Loucy (cell line): ENCODE measurements around the gene TMEM115.

Experiments used
- H2AFZ ChIP-seq: fragments of 200-600 bp; sonication (generic); 2 replicates; pipeline ENCODE4 v1.6.0; 2016; ENCODE audit warnings: antibody characterized with exemption, mild to moderate bottlenecking, low read length, moderate library complexity
- H3F3A ChIP-seq: fragments of 200-600 bp; 2 replicates; pipeline ENCODE4 v1.6.0; 2016; ENCODE audit warnings: antibody characterized with exemption, low read depth, mild to moderate bottlenecking
- H3K27me3 ChIP-seq: fragments of 200-600 bp; sonication (generic); 2 replicates; pipeline ENCODE4 v1.6.1; 2014; ENCODE audit warnings: low read length, mild to moderate bottlenecking; ENCODE audit not compliant: insufficient read depth, poor library complexity, severe bottlenecking
- H3K36me3 ChIP-seq: fragments of 200-600 bp; sonication (generic); 2 replicates; pipeline ENCODE4 v1.6.1; 2016; ENCODE audit warnings: low read length; ENCODE audit not compliant: insufficient read depth
- H3K4me1 ChIP-seq: fragments of 200-600 bp; sonication (generic); 2 replicates; pipeline ENCODE4 v1.5.1; 2014; ENCODE audit warnings: low read length, mild to moderate bottlenecking; ENCODE audit not compliant: insufficient read depth, poor library complexity, severe bottlenecking
- H3K4me2 ChIP-seq: fragments of 200-600 bp; sonication (generic); 2 replicates; pipeline ENCODE4 v1.6.0; 2014; ENCODE audit warnings: antibody characterized with exemption, low read length, low read depth, mild to moderate bottlenecking; ENCODE audit not compliant: poor library complexity, severe bottlenecking
- H3K4me3 ChIP-seq: fragments of 200-600 bp; sonication (generic); 2 replicates; pipeline ENCODE4 v1.5.1; 2014; ENCODE audit warnings: low read length, mild to moderate bottlenecking, mixed read lengths; ENCODE audit not compliant: poor library complexity, severe bottlenecking
- H3K79me2 ChIP-seq: fragments of 200-600 bp; sonication (generic); 2 replicates; pipeline ENCODE4 v1.6.1; 2014; ENCODE audit warnings: low read length; ENCODE audit not compliant: insufficient read depth
- H3K9ac ChIP-seq: fragments of 200-600 bp; sonication (generic); 2 replicates; pipeline ENCODE4 v1.6.0; 2014; ENCODE audit warnings: mild to moderate bottlenecking, low read depth, low read length, moderate library complexity; ENCODE audit not compliant: poor library complexity, severe bottlenecking
- H3K9me2 ChIP-seq: fragments of 200-600 bp; sonication (generic); replicated peaks from 2 replicates; pipeline ENCODE4 v1.6.1; 2016; ENCODE audit warnings: low read depth, low read length, mixed read lengths
- H3K9me3 ChIP-seq: fragments of 200-600 bp; sonication (generic); 2 replicates; pipeline ENCODE4 v1.6.1; 2014; ENCODE audit warnings: mild to moderate bottlenecking, antibody characterized with exemption, low read length, low read depth; ENCODE audit not compliant: insufficient read depth
- H4K20me1 ChIP-seq: fragments of 200-600 bp; sonication (generic); 2 replicates; pipeline ENCODE4 v1.6.0; 2014; ENCODE audit warnings: antibody characterized with exemption, low read length, mild to moderate bottlenecking; ENCODE audit not compliant: insufficient read depth, poor library complexity, severe bottlenecking
- EZH2phosphoT487 ChIP-seq: fragments of 200-600 bp; IDR thresholded peaks from 2 replicates; pipeline ENCODE4 v1.6.1; 2018; ENCODE audit warnings: antibody characterized with exemption, mild to moderate bottlenecking, moderate library complexity, borderline replicate concordance
- TF ChIP-seq, protein P1 (sequence below): fragments of 200-600 bp; sonication (generic); conservative IDR thresholded peaks from 2 replicates; pipeline ENCODE4 v1.5.1; 2014; ENCODE audit warnings: mild to moderate bottlenecking, antibody characterized with exemption, low read length

Gene TMEM115

GRCh38 chr3:50353245-50354004, 5.9 kb downstream of the TMEM115 start:
- no peaks in the 10 kb centered on the region for H3K9me2 ChIP-seq
- H3K4me2 ChIP-seq, result no peak overlapping the region
- H3K36me3 ChIP-seq, result peaks cover 9% of the 10 kb centered on the region; the same call in 1 of the 2 replicates
- peaks cover 40% of the 10 kb centered on the region for H4K20me1 ChIP-seq
- no peak overlapping the region for H3K9ac ChIP-seq
- TF ChIP-seq, protein P1, sequence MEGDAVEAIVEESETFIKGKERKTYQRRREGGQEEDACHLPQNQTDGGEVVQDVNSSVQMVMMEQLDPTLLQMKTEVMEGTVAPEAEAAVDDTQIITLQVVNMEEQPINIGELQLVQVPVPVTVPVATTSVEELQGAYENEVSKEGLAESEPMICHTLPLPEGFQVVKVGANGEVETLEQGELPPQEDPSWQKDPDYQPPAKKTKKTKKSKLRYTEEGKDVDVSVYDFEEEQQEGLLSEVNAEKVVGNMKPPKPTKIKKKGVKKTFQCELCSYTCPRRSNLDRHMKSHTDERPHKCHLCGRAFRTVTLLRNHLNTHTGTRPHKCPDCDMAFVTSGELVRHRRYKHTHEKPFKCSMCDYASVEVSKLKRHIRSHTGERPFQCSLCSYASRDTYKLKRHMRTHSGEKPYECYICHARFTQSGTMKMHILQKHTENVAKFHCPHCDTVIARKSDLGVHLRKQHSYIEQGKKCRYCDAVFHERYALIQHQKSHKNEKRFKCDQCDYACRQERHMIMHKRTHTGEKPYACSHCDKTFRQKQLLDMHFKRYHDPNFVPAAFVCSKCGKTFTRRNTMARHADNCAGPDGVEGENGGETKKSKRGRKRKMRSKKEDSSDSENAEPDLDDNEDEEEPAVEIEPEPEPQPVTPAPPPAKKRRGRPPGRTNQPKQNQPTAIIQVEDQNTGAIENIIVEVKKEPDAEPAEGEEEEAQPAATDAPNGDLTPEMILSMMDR, result no peak
- TF ChIP-seq EZH2phosphoT487, result no peak
- no peak overlapping the region for H3K4me3 ChIP-seq
- no peaks in the 10 kb centered on the region for H3F3A ChIP-seq
- peaks cover 66% of the 10 kb centered on the region for H3K79me2 ChIP-seq
- H3K4me1 ChIP-seq, result peaks cover 56% of the 10 kb centered on the region
- H3K27me3 ChIP-seq, result no peaks in the 10 kb centered on the region
- H2AFZ ChIP-seq, result no peak overlapping the region
- H3K9me3 ChIP-seq, result no peaks in the 10 kb centered on the region

- H3K79me2 ChIP-seq, result peaks cover 64% of the 10 kb centered on the region
- no peak overlapping the region for H3K9ac ChIP-seq
- H3K4me1 ChIP-seq, result peaks cover 53% of the 10 kb centered on the region
- H3K9me3 ChIP-seq, result no peaks in the 10 kb centered on the region
- peaks cover 16% of the 10 kb centered on the region; the same call in 1 of the 2 replicates for H3K36me3 ChIP-seq
- peaks cover 33% of the 10 kb centered on the region for H4K20me1 ChIP-seq
- no peaks in the 10 kb centered on the region for H3F3A ChIP-seq
- no peak overlapping the region for H3K4me2 ChIP-seq
- no peak overlapping the region for H3K4me3 ChIP-seq
- no peaks in the 10 kb centered on the region for H3K27me3 ChIP-seq
- TF ChIP-seq EZH2phosphoT487, result no peak
- TF ChIP-seq, protein P1, result peak; percentile 52
- no peaks in the 10 kb centered on the region for H3K9me2 ChIP-seq
- H2AFZ ChIP-seq, result no peak overlapping the region
These were observed 6.5 kb downstream of the TMEM115 start for GRCh38 chr3:50352781-50353180.

DNA sequence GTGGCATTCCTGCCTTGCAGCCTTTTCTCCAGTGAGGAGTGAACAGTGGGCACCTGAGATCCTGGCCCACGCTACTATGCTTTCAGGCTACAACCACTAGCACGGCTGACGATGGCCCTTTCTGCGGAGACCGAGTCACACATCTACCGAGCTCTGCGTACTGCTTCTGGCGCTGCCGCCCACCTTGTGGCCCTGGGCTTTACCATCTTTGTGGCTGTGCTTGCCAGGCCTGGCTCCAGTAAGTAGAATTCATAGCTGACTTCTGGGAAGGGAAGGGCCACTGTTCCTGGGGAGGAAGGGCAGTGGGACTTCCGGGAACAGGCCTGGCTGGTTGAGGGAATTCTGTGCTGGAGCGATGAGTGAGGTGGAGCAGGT, 8.0 kb downstream of the TMEM115 start:
- Histone ChIP-seq H3K9me3 (no peaks in the 10 kb centered on the region), H3K4me2 (peak overlapping the region; percentile 98), H4K20me1 (peaks cover 19% of the 10 kb centered on the region), H3K9me2 (no peaks in the 10 kb centered on the region), H3K36me3 (peaks cover 16% of the 10 kb centered on the region; the same call in 1 of the 2 replicates), H3F3A (peaks cover 2% of the 10 kb centered on the region; the same call in 1 of the 2 replicates), H3K4me3 (peak overlapping the region; percentile 85), H3K27me3 (no peaks in the 10 kb centered on the region), H3K79me2 (peaks cover 51% of the 10 kb centered on the region), H3K9ac (peak overlapping the region; percentile 91), H2AFZ (no peak overlapping the region), H3K4me1 (peaks cover 41% of the 10 kb centered on the region)
- TF ChIP-seq, protein P1, result no peak
- no peak for TF ChIP-seq EZH2phosphoT487
